ENCODE results near the gene DDX55.
"Not testable (repeated sequence)": the region's sequence is repeated elsewhere in the genome, so short reads cannot be mapped to it uniquely, and the experiment has no call there.

DNA sequence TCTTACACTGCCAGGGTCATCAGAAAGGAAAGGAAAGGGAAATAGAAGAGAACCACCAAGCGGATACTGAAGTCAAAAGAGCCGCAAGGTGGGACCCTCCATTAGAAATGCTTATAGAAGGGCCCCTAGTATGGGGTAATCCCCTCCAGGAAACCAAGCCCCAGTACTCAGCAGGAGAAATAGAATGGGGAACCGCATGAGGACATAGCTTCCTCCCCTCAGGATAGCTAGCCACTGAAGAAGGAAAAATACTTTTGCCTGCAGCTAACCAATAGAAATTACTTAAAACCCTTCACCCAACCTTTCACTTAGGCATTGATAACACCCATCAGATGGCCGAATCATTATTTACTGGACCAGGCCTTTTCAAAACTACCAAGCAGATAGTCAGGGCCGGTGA, 47.1 kb upstream of the DDX55 start:
- TF ChIP-seq, protein P1, sequence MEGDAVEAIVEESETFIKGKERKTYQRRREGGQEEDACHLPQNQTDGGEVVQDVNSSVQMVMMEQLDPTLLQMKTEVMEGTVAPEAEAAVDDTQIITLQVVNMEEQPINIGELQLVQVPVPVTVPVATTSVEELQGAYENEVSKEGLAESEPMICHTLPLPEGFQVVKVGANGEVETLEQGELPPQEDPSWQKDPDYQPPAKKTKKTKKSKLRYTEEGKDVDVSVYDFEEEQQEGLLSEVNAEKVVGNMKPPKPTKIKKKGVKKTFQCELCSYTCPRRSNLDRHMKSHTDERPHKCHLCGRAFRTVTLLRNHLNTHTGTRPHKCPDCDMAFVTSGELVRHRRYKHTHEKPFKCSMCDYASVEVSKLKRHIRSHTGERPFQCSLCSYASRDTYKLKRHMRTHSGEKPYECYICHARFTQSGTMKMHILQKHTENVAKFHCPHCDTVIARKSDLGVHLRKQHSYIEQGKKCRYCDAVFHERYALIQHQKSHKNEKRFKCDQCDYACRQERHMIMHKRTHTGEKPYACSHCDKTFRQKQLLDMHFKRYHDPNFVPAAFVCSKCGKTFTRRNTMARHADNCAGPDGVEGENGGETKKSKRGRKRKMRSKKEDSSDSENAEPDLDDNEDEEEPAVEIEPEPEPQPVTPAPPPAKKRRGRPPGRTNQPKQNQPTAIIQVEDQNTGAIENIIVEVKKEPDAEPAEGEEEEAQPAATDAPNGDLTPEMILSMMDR (IDR thresholded peaks at IDR 0.05), result not testable (repeated sequence)
- TF ChIP-seq EP300 (IDR thresholded peaks at IDR 0.05), result not testable (repeated sequence)
